AG08395 (cell line): ENCODE data around the gene MGAT4B.

Source experiments
- DNase-seq: peaks from one replicate; pipeline ENCODE4 v3.0.0; 2012; ENCODE audit warnings: mixed read lengths, low spot score

The MGAT4B gene

GRCh38 chr5:179825655-179826182 lies 19.1 kb upstream of the MGAT4B start:
- DNase-seq: peak; percentile 41

DNA sequence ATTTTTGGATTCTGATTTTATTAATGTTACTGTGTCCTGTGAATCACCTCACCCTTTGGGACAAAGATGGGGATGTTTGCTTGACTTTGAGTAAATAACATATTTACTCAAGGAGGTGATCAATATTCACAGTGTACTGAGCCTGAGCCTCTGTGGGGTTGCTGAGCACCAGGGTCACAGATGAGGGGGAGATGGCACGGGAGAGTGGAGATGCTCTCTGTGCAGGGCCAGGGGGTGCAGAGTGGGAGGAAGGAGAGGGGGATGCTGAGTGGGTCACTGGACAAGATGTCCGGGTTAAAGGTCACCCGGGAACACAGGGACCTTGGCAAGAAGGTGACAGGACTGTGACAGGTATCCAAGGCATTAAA lies 18.1 kb upstream of the MGAT4B start:
- DNase-seq: no peak

DNA sequence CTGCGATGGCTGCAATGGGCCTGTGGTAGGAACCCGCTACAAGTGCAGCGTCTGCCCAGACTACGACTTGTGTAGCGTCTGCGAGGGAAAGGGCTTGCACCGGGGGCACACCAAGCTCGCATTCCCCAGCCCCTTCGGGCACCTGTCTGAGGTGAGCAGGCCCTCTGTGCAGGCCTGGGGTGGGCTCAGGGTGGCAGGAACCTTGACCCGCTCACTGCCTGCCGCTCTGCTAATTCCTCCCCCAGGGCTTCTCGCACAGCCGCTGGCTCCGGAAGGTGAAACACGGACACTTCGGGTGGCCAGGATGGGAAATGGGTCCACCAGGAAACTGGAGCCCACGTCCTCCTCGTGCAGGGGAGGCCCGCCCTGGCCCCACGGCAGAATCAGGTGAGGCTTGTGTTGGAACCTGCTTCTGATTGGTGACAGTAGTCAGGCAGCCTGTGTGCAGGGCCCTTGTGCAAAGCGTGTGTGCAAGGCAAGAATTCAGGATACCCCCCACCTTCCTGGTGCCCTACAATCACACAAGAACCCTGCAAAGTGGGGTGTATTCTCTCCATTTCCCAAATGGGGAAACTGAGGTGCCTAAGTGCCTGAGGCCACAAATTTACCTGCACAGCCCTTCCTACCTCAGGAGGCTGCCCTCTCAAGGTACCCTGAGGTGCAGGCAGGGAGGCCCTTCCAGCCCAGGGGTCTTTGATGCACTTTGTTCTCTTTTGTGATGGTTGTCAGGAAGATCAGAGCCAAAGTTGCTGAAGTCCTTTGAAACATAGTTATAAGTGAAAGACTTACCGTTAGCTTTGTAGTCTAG lies 17.5 kb upstream of the MGAT4B start:
- DNase-seq: no peak

DNA sequence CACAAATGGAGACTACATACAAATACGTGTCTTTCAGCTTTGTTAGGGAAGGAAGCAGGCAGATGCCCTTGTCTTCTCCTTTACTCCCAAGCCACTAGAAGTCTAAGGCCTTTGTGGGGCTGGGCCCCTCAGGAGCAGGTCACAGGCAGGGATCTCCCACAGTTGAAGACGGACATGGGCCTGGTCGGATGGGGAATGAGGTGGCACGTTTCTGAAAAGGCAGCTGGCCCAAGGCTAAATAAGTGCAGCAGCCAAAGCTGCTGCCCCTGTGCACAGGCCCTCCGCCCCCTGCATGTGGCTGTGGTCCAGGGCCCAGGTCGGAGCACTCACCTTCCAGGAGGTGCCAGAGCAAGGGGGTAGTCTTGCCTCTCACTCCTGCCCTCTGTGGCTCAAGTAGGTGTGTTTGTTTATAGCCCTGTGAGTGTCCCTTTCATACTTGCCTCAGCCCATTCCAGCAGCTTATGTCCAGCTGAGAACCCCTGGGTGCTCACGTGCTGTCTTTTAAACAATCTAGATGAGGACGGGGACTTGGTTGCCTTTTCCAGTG lies 15.9 kb upstream of the MGAT4B start:
- no peak for DNase-seq

DNA sequence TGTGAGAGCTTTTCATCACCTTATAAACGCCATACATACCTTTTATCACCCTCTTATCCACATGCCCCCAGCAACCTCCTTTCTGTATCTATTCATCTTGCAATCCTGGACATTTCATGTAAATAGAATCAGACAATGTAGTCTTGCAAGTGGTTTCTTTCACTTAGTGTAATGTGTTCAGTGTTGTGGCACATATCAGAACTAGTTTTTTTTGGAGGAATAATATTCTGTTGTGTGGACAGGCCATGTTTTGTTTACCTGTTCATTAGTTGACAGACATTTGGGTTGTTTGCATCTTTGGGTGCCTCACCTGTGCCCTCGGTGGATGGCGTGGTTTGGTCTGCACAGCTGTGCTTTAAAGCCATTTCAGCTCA lies 15.4 kb upstream of the MGAT4B start:
- DNase-seq: no peak

- DNase-seq: peak; percentile 98
Observed at GRCh38 chr5:179821298-179822058, 14.8 kb upstream of the MGAT4B start.

GRCh38 chr5:179820483-179821297 lies 14.0 kb upstream of the MGAT4B start, which contains the start of gene SQSTM1:
SQSTM1 (plus strand) TSS chr5:179820905; CDS start chr5:179820937, 32 bp downstream.
- peak; percentile 92 for DNase-seq

DNA sequence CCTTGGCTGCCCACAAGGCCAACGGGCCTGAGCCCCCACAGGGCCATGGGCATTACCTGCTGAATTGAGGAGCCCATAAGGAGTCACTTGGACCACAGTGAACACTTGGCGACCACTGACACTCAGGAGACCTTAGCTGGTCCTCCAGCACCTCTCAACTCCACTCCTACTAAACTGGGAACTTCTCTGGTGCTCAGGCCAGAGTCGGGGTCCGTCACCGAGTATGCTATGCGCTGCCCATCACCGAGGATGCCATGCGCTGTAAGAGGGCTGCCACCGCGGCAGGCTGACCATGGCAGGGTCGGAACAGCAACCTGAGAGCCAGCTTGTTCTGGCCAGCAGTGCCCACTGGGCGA lies 13.4 kb upstream of the MGAT4B start:
- DNase-seq: no peak

DNA sequence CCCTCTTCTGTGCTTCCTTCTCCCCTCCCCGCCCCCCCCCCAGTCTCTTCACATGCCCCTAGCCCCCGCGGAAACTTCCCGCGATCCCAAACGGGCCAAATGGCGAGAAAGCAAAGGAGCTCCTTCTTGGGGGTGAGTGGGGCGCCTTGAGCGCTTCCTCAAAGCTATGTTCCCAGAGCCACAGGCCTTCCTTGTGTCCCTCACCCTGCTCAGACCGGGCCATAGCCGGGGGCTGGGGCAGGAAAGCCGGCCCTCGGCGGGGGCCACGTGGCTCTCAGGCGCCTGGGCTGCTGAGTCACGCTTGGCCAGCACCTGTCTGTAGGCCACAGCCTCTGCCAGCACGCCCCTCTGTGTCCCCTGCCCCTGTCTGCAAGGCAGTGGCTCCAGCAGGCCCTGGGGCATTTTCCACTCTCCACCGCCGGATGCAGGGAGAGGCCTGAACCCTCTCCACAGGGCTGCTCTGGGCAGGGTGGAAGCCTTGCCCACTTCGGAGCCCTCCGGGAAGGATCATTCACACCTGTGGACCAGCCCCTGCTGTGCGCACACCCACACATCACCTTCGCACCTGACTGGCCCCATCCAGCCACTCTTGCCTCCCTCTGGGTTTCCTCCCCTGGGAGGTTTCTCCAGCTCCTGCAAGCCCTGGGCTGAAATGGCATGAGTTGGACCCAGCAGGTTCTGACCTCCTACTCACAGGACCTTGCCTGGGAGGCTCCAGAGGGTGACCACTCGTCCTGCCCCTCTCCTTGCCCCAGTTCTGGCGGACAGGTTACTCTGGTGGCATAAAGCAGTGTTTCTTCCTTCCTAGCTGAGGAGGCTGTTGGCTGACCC lies 12.8 kb upstream of the MGAT4B start:
- peak; percentile 38 for DNase-seq

- peak; percentile 88 for DNase-seq
Observed at GRCh38 chr5:179818746-179819295, 12.2 kb upstream of the MGAT4B start.

DNA sequence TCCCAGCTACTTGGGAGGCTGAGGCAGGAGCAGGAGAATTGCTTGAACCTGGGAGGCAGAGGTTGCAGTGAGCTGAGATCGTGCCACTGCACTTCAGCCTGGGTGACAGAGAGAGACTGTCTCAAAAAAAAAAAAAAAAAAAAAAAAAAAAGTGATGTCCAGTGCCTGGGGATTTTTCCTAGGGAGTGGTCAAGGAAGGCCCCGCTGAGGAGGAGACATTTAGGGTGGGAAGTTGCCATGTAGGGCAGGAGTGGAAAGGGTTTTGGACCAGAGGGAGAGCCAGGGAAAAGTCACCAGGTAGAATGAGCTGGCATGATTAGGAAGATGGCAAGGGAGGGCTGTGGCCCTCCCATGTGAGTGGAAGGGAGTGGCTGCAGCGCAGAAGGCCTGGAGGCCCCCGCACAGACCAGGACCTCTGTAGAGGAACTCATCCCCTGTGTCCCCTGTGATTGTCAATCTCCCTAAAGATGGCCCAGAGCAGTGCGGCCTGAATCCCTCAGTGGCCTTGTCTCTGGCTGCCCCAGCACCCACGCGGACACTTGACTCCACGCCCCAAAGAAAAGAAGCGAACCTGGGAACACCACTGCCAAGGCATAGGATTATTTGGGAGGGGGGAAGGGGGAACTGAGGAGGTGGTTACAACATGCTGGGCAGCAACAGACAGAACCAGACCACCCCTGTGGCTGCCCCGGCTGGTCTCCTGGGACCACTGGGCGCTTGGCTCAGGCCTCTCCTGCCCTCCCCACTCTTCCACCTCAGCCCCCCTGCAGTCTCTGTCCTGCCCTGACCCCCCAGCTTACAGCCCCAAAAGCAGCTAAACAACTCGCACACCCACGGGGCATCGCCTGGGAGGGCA lies 11.5 kb upstream of the MGAT4B start:
- no peak for DNase-seq

GRCh38 chr5:179817470-179817840 lies 10.8 kb upstream of the MGAT4B start:
- no peak for DNase-seq

- DNase-seq: no peak
Observed at GRCh38 chr5:179816796-179817469, 10.3 kb upstream of the MGAT4B start.

DNA sequence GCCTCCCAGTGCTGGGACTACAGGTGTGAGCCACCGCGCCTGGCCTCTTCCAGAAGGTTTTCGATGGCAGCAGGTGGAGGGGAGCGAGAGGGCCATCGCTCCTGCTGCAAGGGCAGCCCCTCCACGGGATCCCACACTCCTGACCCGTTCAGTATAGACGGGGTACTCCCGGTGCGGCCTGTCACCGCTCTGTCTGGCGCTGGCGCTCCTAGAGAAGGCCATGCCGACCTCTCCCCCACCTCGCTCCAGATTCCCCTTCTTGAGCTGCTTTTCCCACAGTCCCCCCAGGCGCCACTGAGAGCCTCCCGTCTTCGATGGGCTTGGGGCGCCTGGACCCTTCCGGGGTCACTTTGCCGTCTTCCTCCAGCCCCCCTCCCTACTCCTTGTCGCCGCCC lies 9.7 kb upstream of the MGAT4B start:
- DNase-seq: no peak

- no peak for DNase-seq
Observed at GRCh38 chr5:179815491-179816249, 9.0 kb upstream of the MGAT4B start.

GRCh38 chr5:179814090-179814489 lies 7.4 kb upstream of the MGAT4B start:
- no peak for DNase-seq

DNA sequence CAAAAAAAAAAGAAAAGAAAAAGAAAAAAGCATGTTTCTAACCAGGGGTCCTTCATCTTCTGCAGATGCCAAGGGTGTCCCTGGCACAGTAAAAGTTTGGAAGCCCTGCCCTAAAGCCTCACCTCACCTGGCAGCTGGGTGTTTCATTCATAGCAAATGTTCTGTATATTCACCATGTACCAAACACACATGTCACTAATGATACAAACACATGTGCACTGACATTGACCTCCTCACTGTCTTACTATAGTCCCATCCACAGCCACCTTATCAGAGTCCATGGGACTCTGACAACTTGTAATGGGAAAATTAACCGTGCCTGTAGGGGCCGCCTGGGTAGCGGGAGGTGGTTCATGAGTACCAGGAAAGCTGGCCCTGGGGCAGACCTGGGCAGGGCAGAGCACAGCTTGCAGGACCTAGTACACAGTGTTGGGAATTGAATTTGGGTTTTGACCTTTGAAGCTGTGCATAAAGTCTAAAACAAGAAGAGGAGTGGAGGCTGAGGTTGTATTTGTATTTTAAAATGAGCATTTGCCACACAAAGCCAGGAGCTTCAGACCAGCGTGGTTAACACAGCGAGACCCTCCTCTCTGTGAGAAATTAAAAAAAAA lies 6.4 kb upstream of the MGAT4B start:
- DNase-seq: no peak

DNA sequence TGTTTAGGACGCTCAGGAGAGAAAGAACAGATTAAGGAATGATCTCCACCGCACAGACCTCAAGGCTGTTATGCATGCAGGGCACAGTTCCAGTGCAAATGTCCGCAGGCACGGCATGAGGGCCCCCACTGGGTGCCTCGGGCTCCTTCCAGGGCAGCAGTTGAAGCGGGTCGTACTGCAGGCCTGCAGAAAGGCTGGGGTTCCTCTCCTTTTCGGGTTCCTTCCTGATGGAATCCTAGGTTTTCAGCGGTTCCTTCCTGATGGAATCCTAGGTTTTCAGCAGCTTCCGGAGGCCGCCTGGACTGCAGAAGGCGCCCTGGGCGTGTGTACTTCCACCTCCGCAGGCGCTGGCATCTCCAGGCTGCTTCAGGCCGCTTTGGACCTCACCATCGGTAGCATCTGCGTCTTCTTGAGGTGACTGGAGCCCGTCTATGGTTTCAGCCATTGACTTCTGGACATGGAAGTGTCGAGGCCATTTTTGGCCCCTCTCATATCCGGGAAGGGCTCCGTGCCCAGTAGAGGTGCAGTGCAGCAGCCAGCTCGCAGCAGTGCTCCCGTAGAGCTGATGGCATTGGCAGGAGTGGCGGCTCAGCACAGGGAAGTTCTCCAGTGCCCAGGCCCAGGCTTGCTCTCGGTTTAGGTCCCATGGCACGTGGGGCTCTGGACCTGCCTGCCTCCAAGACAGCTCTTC lies 5.6 kb upstream of the MGAT4B start:
- no peak for DNase-seq
